Heart left ventricle (tissue), 16 donors: ENCODE data around the gene SAMD13. TPM values are rescaled to one million over a fixed set of nuclear protein-coding genes. Genes with fewer than 3 reads are reported as not detected.

Experiments
- ATAC-seq, 4 donors: fragments of 200-7000 bp; cut with Tn5 transposase; one replicate each; pipeline ENCODE4 v1.9.1; 2020 to 2022; ENCODE audit warnings: moderate library complexity in 4 of 4, mild to moderate bottlenecking in 3 of 4, moderate number of reproducible peaks in 1 of 4
- DNase-seq, 5 donors: peaks; one replicate each; pipeline ENCODE4 v3.0.0-alpha.2; 2020
- H3K27ac ChIP-seq, 12 donors: fragments of 200-600 bp; sonication (generic) in 4 of 12; one replicate each; pipeline versions ENCODE4 v1.5.0 to v1.8.0; 2016 to 2022; ENCODE audit warnings: mild to moderate bottlenecking in 2 of 12
- H3K27me3 ChIP-seq, 9 donors: fragments of 200-600 bp; sonication (generic) in 2 of 9; one replicate each; pipeline versions ENCODE4 v1.5.1 to v1.8.0; 2016 to 2022; ENCODE audit warnings: mild to moderate bottlenecking in 3 of 9
- H3K36me3 ChIP-seq, 9 donors: fragments of 200-600 bp; sonication (generic) in 2 of 9; one replicate each; pipeline versions ENCODE4 v1.5.0 to v1.8.0; 2018 to 2022; ENCODE audit warnings: mild to moderate bottlenecking in 2 of 9
- H3K4me1 ChIP-seq, 12 donors: fragments of 200-600 bp; sonication (generic) in 4 of 12; one replicate each; pipeline versions ENCODE4 v1.5.0 to v1.8.0; 2016 to 2022; ENCODE audit warnings: mild to moderate bottlenecking in 3 of 12
- H3K4me3 ChIP-seq, 12 donors: fragments of 200-600 bp; sonication (generic) in 4 of 12; one replicate each; pipeline versions ENCODE4 v1.5.0 to v1.8.0; 2017 to 2022; ENCODE audit warnings: mild to moderate bottlenecking in 9 of 12, moderate library complexity in 4 of 12
- H3K9me3 ChIP-seq, 12 donors: fragments of 200-600 bp; sonication (generic) in 4 of 12; one replicate each; pipeline versions ENCODE4 v1.5.0 to v1.8.0; 2016 to 2022; ENCODE audit warnings: mild to moderate bottlenecking in 1 of 12
- POLR2A ChIP-seq, 2 donors: fragments of 450-650 bp; IDR thresholded peaks; one replicate each; pipeline ENCODE4 v1.6.1; 2017; ENCODE audit warnings: antibody characterized with exemption in 2 of 2, mild to moderate bottlenecking in 2 of 2, moderate library complexity in 2 of 2
- WGBS, 4 donors: extraction: QIAGEN DNeasy Blood & Tissue Kit in 2 of 4; methylation state at CpG; one replicate each; pipeline versions ENCODE4 v1.1.5 to v1.1.7; 2013 to 2018; 5-methylcytosine and 5-hydroxymethylcytosine counted together
- intact Hi-C, 10 donors: fragments of 100-400 bp; cut with DNase I; formaldehyde crosslinking; loops; one replicate each; pipeline versions ENCODE4 v1.11.1 to v1.14.2; 2022
- polyA plus RNA-seq, 2 donors: library from polyadenylated mRNA; stranded (reverse); fragments of 200-250 nt; gene quantifications; one replicate each; pipeline ENCODE4 v1.2.3, GENCODE V29; 2013
- total RNA-seq, 9 donors: library from RNA; depleted of rRNA in 2 of 9; stranded (reverse); fragments of >200 nt in 2 of 9; fragmentation: NEBNext Ultra II Directional in 3 of 9; extraction: Animal tissue kit (Norgen Biotek cat#: 25700) in 3 of 9; gene quantifications; one replicate each; pipeline versions ENCODE4 v1.1.0 to v1.2.4, GENCODE V29; 2016 to 2023
- TF ChIP-seq, protein P1 (sequence below), 12 donors: fragments of 200-600 bp; sonication (generic) in 4 of 12; IDR thresholded peaks; one replicate each; pipeline versions ENCODE4 v1.5.0 to v1.8.0; 2018 to 2022; ENCODE audit warnings: antibody characterized with exemption in 12 of 12, mild to moderate bottlenecking in 5 of 12
- donor health status: ischemic (EF 13 %, LVEDD 7.1; RV severe dilation, severe dysfunction).
- donor health status: healthy with polysubstance abuse.
- donor health status: DM: no; HTN: yes; CAD: no.
- donor health status: DM: no; HTN: no; CAD: no.
- donor health status: ischemic (EF 25% LVEDD 6.9; RV normal size, moderate dysfunction).
- donor health status: ischemic (EF 25% LVEDD 5.7; RV mildly dilated, moderate dysfunction).
- donor health status: healthy.
- donor health status: DM: yes; HTN: yes; CAD: no.
- donor health status: ischemic (EF 35%, LVEDD 5.7; RV mildly dilated, moderate dysfunction).
- donor health status: nonischemic (EF 11% LVEDD 7.7; RV severe dilation, severe dysfunction).
- donor health status: DM: yes; HTN: yes; CAD: no.
- donor health status: PGD.
- donor health status: ischemic (EF 29% LVEDD 5.4; RV normal size, mild dysfunction).
- donor health status: nonischemic (EF 23%, LVEDD 6.1; RV moderate dilation, normal function).

SAMD13 gene
- total and polyA plus RNA-seq, 11 donors, result 0.40 to 3.0 (median 1.5) TPM; not detected in 1

DNA sequence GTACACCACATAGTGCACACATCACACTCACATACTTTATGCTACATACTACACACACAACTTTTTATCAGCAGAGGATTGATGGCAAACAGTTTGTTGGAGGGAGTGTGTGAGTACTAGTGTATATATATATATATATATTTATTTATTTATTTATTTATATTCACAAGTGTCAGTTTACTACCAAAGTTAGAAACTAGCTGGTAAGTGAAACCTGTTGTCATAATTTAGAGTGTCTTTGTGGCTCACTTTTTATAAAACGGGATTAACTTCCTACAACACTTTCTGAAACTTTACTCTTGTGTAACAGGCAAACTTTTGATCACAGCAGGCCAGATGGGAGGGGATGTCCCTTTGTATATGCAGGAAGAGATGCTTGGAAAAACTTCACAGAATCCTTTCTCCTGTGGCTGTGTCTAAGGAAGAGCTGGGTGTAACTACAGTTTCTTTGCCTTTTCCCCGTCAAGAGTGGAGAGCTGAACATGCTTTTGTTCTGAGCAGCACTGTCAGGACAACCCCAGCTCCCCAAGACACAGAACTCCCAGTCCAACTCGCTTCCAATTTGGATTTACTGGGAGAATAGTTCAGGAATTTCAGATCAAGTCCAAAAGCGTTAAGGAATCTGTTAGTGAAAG is 1.9 kb upstream of the SAMD13 start:
- peaks cover 0 to 11% (median 0%) of the 10 kb centered on the region in 12 donors for H3K9me3 ChIP-seq
- no peaks in the 10 kb centered on the region for H3K36me3 ChIP-seq
- WGBS, 4 donors, result 26 to 36% (median 29%) methylated on average over 4 of the region's 4 CpGs
- H3K27ac ChIP-seq, result peak overlapping the region in 9 of 12 donors; percentile 47 to 92 (median 87)
- peak overlapping the region in 10 of 12 donors; percentile 69 to 93 (median 80) for H3K4me3 ChIP-seq
- TF ChIP-seq, protein P1, sequence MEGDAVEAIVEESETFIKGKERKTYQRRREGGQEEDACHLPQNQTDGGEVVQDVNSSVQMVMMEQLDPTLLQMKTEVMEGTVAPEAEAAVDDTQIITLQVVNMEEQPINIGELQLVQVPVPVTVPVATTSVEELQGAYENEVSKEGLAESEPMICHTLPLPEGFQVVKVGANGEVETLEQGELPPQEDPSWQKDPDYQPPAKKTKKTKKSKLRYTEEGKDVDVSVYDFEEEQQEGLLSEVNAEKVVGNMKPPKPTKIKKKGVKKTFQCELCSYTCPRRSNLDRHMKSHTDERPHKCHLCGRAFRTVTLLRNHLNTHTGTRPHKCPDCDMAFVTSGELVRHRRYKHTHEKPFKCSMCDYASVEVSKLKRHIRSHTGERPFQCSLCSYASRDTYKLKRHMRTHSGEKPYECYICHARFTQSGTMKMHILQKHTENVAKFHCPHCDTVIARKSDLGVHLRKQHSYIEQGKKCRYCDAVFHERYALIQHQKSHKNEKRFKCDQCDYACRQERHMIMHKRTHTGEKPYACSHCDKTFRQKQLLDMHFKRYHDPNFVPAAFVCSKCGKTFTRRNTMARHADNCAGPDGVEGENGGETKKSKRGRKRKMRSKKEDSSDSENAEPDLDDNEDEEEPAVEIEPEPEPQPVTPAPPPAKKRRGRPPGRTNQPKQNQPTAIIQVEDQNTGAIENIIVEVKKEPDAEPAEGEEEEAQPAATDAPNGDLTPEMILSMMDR (IDR thresholded peaks at IDR 0.05), result no peak
- no peak for TF ChIP-seq POLR2A (IDR thresholded peaks at IDR 0.05)
- ATAC-seq (no peak), DNase-seq (no peak)
- intact Hi-C loops, result loop anchor here in 4 of 10 donors (5.0 to 10.0 kb wide), 5 partner anchors 78 to 395 kb away; partner anchors contain the start of genes GNG5 (in 1 of the 4), SPATA1 (in 1 of the 4) and SSX2IP (in 1 of the 4)
- no peaks in the 10 kb centered on the region for H3K27me3 ChIP-seq
- peaks cover 0 to 45% (median 27%) of the 10 kb centered on the region in 12 donors for H3K4me1 ChIP-seq

DNA sequence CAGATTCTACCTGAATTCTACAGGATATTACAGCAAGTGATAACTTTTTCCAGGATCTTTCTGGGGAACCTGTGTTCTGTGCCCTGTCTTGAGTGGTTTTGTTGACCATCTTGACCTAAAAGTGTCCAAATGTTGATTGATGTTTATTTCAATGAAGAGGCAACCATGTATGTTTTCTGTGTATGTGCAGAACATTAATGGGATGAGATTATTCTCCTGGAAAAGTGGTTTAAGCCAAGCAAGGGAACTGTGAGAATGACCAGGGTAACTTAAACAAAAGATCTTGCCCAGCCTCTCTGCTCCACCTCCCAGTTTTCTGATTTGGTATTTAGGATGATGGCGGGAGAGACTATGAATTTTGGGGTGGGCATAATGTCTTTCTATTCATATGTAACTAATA is 1.0 kb upstream of the SAMD13 start:
- H3K27ac ChIP-seq, result peak overlapping the region in 7 of 12 donors; percentile 16 to 91 (median 51)
- no peak for DNase-seq
- H3K4me3 ChIP-seq, result peak overlapping the region in 4 of 12 donors; percentile 45 to 60 (median 54)
- no peaks in the 10 kb centered on the region for H3K36me3 ChIP-seq
- 75 to 87% (median 82%) methylated on average over 1 of the region's 1 CpG for WGBS, 4 donors
- no peak for ATAC-seq
- H3K27me3 ChIP-seq, result no peaks in the 10 kb centered on the region
- H3K9me3 ChIP-seq, result peaks cover 0 to 8% (median 0%) of the 10 kb centered on the region in 12 donors
- intact Hi-C loops, result loop anchor here in 4 of 10 donors (5.0 to 10.0 kb wide), 3 partner anchors 77 to 394 kb away; partner anchors contain the start of gene SSX2IP (in 1 of the 4)
- TF ChIP-seq, protein P1 (IDR thresholded peaks at IDR 0.05), result no peak
- no peak for TF ChIP-seq POLR2A (IDR thresholded peaks at IDR 0.05)
- peaks cover 0 to 45% (median 27%) of the 10 kb centered on the region in 12 donors for H3K4me1 ChIP-seq

DNA sequence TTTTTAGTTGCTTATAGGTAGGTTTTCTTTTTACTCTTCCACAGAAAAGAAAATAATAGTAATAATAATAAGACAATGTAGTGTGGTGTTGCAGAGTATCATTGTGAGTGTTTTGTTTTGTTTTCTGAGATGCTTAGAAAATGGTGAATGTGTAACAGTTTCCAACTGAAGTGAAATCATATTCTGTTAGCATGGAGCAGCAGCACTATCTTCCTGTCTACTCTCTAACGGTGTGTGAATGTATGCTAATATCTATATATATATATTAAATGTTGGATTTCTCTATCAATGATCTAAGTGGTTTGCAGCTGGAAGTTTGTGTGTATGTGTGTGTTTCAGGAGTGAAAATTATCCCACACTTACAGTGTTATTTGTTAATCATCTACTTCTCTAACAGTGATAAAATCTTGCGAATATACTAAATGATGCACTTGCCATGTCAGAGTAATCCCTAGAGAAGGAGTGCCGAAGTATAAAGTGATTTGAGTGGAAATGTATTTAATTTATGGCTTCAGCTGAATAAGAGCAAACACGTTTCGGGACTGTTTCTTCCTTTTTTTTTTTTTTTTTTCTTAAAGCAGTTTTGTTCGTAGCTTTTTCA is 377 bp downstream of the SAMD13 start:
- intact Hi-C loops, result loop anchor here in 4 of 10 donors (5.0 to 10.0 kb wide), 3 partner anchors 75 to 393 kb away; partner anchors contain the start of gene SSX2IP (in 1 of the 4)
- H3K4me3 ChIP-seq, result peak overlapping the region; percentile 6 to 60 (median 45)
- DNase-seq (no peak), ATAC-seq (no peak)
- H3K36me3 ChIP-seq, result no peaks in the 10 kb centered on the region
- peaks cover 0 to 45% (median 27%) of the 10 kb centered on the region in 12 donors for H3K4me1 ChIP-seq
- TF ChIP-seq POLR2A (IDR thresholded peaks at IDR 0.05), result no peak
- TF ChIP-seq, protein P1 (IDR thresholded peaks at IDR 0.05), result no peak
- H3K27me3 ChIP-seq, result no peaks in the 10 kb centered on the region
- WGBS, 4 donors, result 6 to 17% (median 11%) methylated on average over 6 of the region's 6 CpGs
- H3K27ac ChIP-seq, result peak overlapping the region in 9 of 12 donors; percentile 8 to 83 (median 51)
- peaks cover 0 to 1% (median 0%) of the 10 kb centered on the region in 12 donors for H3K9me3 ChIP-seq
